ENCODE measurements around the gene PAIP2B. TPM values are rescaled to one million over a fixed set of nuclear protein-coding genes. Genes with fewer than 3 reads are reported as not detected.

The PAIP2B gene
- polyA plus RNA-seq, 4 donors = 14.9 to 19.8 (median 17.9) TPM

DNA sequence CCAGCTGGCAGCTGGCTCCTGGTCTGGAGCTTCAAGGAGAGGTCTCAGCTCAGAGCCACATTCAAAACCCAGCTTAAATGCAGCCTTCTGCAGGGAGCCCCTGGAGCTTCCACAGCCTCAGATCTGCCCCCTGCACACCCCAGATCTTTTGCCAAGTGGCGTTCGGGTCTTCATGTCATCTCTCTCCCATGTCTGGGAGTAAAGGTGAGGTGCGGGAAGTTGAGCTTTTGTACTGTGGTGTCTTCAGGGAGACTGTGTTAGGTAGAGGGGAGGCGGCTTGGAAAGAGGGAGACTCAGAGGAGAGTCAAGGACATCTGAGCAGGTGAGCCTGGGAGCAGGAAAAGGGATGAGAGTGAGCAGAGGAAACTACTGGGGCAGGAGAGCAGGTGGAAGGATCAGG, 71.1 kb downstream of the PAIP2B start:
- no peak for DNase-seq (ENCODE audit: low read depth in 4 of 4, low spot score in 2 of 4)

DNA sequence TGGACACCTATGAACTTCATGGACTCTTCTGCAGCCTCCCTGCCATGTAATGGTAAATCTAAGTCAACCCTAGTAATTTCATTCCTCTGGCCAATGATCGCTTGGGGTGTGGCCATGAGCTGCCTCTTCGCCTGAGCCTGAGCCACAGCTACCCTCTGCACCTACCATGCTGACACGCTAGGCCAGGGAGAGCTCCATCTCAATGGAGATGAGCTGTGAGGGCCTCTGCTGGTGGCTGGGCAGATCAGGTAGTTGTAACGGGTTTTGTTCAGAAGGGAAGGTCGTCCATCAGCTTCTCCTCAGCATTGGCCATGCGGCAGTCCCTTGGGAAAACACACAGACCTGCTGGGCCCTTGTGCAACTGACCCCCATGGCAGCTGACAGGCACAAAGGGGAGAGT, 72.1 kb downstream of the PAIP2B start:
- no peak for DNase-seq (ENCODE audit: low read depth in 4 of 4, low spot score in 2 of 4)

DNA sequence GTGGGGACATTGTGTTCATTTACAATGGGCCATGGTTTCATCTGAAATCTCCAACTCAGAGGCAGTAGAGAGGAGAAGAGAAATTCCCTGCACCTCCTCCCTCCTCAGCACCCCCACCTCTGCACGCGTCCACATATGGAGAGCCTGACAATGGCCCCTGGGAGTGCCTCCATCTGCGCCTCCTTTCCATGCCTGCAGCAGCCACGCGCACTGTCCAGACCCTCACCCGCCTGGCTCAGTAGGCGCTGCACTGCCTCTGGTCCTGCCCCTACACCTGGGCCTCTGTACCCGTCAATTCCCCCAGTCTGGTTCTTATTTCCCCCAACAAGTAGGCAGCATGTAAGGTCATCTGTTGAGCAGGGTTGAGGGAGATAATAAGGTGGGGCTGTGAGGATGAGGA, 72.6 kb downstream of the PAIP2B start:
- DNase-seq (ENCODE audit: low read depth in 4 of 4, low spot score in 2 of 4) = no peak

DNA sequence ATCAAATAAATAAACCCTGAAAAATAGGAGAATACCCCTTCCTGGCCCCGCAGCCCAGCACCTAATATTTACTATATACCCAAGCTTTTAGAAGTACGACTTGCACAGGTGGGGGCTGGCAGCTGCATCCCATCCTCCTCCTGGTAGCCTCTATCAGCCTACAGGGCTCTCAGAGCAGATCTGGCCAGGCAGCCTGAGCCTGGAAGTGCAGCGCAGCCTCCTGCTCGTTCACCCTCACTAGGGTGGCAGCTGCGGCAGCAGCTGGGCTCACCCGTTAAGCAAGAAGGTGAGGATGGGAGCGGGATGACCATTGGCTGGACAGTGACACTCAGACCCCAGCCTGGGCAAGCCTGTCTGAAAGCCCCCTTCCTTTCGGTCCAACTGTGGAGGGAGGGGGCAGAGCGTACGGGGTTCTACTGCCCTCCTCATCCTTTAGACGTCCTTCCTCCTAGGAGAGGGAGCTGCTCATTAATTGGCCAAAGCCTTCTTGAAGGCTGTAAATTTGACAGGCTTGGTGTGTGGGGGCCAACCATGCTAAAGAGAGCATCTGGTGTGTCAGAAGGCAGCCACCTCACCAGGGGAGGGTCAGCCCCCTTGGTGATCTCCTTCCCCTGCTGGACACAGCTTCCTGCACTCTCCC, 73.2 kb downstream of the PAIP2B start:
- no peak for DNase-seq (ENCODE audit: low read depth in 4 of 4, low spot score in 2 of 4)

DNA sequence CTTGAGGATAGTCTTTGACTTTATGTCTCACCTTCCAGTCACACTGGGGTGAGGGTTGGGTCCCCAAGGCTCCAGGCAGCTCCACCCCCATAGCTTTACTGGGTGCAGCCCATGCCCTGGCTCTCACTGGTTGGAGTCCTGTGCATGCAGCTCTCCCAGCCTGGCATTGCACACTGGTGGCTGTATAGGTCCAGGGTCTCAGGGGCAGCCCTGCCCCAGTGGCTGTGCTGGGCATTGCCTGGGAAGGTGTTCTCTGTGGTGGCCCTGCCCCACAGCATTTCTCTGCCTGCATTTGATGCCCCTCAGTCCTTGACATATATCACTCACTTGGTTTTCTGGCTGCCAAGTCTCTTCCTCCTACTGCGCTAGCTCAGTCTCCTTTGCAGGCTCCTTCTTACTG, 75.3 kb downstream of the PAIP2B start:
- DNase-seq (ENCODE audit: low read depth in 4 of 4, low spot score in 2 of 4) = no peak

DNA sequence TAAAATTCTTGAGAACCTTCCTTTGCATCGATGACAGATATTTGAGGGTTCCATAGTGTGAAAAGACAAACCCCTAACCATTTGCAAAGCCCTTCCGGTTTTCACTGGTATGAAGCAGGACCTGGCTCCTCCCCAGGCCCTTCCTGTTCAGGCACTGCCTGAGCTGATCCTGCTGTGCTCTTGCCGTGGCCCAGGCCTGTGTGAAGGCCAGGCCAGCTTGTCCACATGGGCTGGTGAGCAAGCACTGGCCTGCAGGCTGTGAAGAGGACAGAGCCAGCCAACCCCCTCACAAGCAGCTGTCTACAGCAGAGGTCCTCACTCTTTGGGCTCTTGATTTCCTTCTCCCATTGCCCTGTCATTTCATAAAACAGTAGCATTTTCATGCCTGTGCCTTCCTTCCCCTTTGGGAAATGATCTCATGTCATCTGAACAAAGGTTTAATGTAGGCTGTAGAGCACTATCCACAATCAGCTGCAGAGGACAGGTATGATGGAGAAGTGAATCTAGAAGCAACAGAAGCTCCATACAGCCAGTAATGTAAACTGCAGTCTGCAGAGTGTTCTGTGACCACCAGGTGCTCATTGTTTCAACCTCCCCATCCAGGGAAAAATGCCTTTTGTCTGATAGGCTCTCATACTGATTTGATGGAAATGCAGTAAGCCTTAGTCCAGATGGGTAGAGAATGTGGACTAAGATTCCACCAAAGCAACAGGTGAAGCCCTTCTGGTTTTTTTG, 76.7 kb downstream of the PAIP2B start:
- no peak for DNase-seq (ENCODE audit: low read depth in 4 of 4, low spot score in 2 of 4)

DNA sequence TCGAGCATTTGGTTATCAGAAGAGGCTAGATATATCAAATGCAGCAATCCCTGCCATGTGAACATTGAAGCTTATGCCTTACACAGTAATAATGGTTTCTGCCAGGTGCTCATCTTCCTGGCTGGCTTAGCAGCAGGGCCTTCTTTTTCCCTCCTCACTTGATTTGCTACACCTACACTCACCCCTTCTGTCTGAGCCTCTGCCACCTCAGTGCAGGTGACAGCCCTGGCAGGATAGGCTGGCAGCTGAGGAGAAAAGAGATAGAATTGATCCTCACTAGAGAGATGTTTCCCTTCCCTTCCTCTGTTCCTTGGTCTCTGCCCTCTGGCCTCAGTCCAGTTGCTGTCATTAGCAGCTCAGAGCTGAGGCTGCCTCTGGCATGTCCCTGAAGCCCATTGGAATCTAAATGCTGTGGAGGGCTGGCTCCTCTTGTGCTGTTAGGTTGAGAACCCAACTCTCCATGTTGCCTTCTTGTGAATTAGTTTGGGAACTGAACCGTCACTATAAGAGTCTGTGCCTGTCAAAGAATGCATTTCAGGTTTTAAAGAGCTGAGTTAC, 78.3 kb downstream of the PAIP2B start:
- DNase-seq (ENCODE audit: low read depth in 4 of 4, low spot score in 2 of 4) = no peak

DNA sequence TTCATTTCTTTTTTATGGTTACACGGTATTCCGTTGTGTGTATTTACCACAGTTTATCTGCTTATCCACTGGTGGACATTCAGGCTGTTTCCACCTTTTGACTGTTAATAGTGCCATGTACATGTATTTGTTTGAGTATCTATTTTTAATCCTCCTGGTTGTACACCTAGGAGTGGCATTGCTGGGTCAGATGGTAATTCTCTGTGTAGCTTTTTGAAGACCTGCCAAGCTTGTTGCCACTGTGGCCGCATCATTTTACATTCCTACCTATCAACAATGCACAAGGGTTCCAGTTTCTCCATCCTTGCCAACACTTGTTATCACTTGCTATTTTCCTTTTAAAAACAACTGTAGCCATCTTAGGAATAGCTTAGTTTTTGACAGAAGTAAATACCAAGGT, 83.1 kb downstream of the PAIP2B start:
- DNase-seq (ENCODE audit: low read depth in 4 of 4, low spot score in 2 of 4) = no peak

DNA sequence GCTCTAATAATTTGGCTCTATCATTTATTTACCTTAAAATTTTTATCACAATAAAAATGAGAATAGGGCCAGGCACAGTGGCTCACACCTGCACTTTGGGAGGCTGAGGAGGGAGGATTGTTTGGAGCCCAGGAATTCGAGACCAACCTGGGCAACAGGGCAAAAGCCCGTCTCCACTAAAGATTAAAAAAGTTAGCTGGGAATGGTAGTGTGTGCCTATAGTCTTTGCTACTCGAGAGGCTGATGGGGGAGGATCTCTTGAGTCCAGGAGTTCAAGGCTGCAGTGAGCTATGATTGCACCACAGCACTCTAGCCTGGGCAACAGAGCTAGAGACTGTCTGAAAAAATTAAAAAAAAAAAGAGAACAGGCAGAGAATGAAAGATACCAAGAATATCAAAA, 90.7 kb downstream of the PAIP2B start:
- DNase-seq (ENCODE audit: low read depth in 4 of 4, low spot score in 2 of 4) = no peak

DNA sequence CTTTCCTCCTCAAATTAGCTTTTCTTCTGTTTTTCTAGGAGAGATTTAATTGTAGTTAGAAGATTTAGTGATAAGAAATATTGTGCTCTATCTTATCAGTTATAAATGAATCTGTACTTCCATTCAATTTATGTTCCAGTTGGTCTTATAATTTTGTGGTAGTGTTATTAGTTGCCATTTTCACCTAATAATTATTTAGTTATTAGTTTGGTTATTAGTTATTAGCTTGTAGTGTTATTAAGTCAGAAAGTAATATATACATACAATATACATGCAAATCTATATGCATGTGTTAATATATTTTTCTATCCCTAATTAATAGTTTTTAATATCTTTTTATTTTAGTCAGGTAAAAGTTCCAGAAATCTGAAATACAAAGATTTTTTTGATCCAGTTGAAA, 93.3 kb downstream of the PAIP2B start:
- no peak for DNase-seq (ENCODE audit: low read depth in 4 of 4, low spot score in 2 of 4)

Other genes with a start within 250 kb of the PAIP2B start
- gene ANKRD53, start 248.5 kb downstream of the PAIP2B start, polyA plus RNA-seq (ENCODE audit: insufficient read length in 4 of 4) = 1 to 10 TPM in 3 of 4 donors, under 1 TPM in 1; 0.68 to 1.8 (median 1.4) TPM
- gene TEX261, start 232.2 kb downstream of the PAIP2B start, polyA plus RNA-seq (ENCODE audit: insufficient read length in 4 of 4) = 10 to 100 TPM; 51.1 to 59.2 (median 52.3) TPM
- gene NAGK, start 158.5 kb downstream of the PAIP2B start, polyA plus RNA-seq (ENCODE audit: insufficient read length in 4 of 4) = 100 to 1,000 TPM in 1 of 4 donors, 10 to 100 TPM in 3; 74.2 to 108 (median 93.2) TPM
- gene MCEE, start 96.9 kb downstream of the PAIP2B start, polyA plus RNA-seq (ENCODE audit: insufficient read length in 4 of 4) = 10 to 100 TPM; 16.9 to 27.8 (median 23.1) TPM
- 10 to 100 TPM; 42.9 to 51.2 (median 48.0) TPM for gene MPHOSPH10, start 96.5 kb downstream of the PAIP2B start, polyA plus RNA-seq (ENCODE audit: insufficient read length in 4 of 4)
- 100 to 1,000 TPM; 162 to 278 (median 204) TPM for gene ZNF638, start 104.7 kb upstream of the PAIP2B start, polyA plus RNA-seq (ENCODE audit: insufficient read length in 4 of 4)
- gene DYSF, start 226.5 kb upstream of the PAIP2B start, polyA plus RNA-seq (ENCODE audit: insufficient read length in 4 of 4) = 10 to 100 TPM; 15.0 to 18.1 (median 16.3) TPM

Data from left renal cortex interstitium (tissue), 4 donors.